Stimulated activated CD4-positive, alpha-beta T cell treated with anti-CD3 and anti-CD28 coated beads, Interleukin-15, amount 100 ng/mL, for 24 hours (primary cell): ENCODE measurements around the gene RPL37A.

Experiments used
- DNase-seq: peaks from one replicate; pipeline ENCODE4 v3.0.0-alpha.2; 2020

RPL37A gene

GRCh38 chr2:216498379-216499352, at the start of gene RPL37A:
Gene RPL37A (plus strand): TSS chr2:216498844. CDS start chr2:216498875, 31 bp downstream.
- peak; percentile 92 for DNase-seq

DNA sequence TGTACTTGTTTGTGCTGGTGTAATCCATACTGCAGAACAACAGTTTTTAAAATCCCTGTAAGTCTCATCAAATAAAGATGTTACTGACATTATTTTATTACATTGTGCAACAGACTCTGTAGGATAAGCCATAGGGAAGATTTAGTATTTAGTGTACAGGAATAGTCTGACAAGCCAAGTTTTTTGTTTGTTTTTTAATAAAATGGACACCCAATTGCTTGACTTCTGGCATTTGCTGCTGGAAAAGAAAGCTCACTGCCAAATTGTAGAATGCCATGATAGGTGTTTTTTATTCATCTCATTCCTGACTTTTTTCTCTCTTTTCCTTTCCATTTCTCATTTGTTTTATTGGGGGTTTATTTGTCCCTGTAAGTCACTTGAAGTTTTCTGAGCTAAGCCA, 48.3 kb upstream of the RPL37A start:
- DNase-seq: no peak

- DNase-seq: no peak
Observed at GRCh38 chr2:216450784-216451183, 47.9 kb upstream of the RPL37A start.

- no peak for DNase-seq
Observed at GRCh38 chr2:216453955-216454614, 44.6 kb upstream of the RPL37A start.

DNA sequence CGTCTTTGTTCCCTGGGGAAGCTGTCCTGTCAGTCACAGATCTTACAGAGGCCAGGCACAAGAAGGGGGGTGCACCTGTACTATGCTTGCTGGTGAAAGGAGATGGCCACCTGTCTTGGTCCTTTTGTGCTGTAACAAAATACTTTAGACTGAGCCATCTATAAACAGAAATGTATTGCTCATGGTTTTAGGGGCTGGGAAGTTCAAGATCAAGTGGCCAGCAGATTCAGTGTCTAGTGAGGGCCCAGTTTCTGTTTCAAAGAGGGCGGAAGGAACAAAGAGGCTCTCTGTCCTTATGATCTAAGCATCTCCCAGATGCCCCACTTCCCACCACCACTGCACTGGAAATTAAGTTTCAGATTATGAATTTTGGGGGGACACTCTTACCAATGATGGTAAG, 35.5 kb upstream of the RPL37A start:
- DNase-seq: no peak

DNA sequence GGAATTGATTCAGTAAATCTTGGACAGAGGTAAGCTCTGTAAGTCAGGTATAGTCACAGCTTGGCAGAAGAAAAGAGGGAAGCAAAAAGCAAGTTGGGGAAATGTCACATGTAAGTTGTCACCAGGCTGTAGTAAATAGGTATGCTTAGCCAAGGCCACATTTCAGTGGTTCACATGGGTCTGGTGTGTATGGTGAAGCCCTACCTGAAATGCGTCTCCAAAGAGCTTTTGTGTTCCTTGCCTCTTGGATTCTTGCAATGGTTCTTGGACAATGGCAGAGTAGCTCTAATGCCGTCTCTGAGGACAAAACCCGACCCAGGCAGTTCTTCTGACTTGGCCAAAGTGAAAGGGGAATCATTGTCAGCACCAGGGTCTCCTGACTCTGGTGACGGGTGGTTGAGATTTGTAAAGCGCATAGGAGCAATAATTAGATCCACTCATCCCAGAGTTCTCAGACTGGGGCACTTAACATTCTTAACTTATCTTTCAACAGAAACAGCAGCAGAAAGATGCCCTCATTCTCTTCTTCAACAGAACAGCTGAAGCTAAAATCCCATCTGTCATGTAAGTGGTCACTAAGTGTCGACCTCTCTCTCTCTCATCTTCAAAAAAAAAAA, 34.4 kb upstream of the RPL37A start:
- DNase-seq: no peak

DNA sequence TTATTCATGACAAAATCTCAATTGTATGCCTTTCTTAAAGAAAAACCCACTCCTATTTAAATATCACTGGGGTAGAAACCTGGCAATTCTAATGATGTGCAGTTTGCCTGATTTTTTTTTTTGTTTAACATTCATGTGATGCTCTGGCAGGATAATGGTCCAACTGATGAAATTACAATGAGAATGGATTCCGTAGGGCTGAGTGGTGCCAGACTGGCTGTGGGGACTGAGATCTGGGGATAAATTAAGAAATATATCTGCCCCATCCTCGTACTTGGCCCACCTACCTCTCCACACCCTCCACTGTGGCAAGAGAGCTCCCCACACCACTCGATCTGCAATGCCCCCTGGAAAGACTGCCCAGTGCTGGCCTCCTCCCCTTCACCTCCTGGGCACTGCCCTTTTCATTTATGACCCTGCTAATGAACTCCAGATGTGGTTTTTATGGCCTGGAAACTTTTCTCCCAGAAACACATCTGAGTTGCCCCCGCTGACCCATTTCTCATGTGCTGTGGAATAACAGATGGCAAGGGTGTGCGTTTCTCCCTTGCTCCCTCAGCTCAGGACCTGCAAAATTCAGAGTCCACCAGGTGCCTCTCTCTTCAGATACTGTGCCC, 33.0 kb upstream of the RPL37A start:
- DNase-seq: no peak

DNA sequence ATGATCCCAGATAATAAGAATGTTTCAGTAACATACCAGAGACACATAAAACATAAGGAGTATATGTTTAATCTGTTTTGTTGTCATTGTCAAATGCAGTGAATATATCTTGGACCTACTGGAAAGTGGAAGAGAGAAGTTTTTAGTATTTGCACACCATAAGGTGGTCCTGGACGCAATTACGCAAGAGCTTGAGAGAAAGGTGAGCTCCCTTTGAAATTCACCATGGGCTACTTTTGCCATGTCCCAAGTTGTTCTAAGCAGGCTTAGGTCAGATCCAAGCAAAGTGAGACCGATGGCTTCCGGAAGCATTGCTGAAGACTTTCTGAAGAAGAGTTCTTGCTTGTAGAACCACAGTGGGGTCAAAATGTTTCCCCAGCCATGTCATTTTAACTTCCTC, 30.8 kb upstream of the RPL37A start:
- DNase-seq: no peak

- no peak for DNase-seq
Observed at GRCh38 chr2:216469661-216470060, 29.0 kb upstream of the RPL37A start.

- DNase-seq: no peak
Observed at GRCh38 chr2:216473187-216473586, 25.5 kb upstream of the RPL37A start.

- peak; percentile 58 for DNase-seq
Observed at GRCh38 chr2:216474925-216475670, 23.5 kb upstream of the RPL37A start.

- DNase-seq: no peak
Observed at GRCh38 chr2:216475767-216476166, 22.9 kb upstream of the RPL37A start.

- DNase-seq: no peak
Observed at GRCh38 chr2:216477283-216478035, 21.2 kb upstream of the RPL37A start.

- DNase-seq: peak; percentile 30
Observed at GRCh38 chr2:216478151-216478550, 20.5 kb upstream of the RPL37A start.

- DNase-seq: no peak
Observed at GRCh38 chr2:216478791-216479190, 19.9 kb upstream of the RPL37A start.

DNA sequence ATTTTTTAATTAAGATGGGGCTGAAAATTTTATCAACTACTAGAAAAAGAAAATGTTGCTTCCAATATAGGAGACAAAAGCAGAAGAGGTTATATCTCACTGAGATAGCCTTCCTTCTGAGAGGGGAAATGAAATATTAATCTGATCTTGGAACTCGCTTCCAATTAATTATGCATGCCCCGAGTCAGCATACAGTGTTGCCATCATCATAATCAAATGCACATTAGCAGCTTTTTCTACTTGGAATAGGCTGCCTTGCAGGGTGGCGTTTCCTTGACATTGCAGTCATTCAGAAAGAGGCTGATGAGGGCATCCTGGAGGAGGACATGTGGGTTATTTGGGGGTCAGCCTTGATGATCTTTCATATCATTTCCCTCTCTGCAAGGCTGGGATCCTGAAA, 18.4 kb upstream of the RPL37A start:
- DNase-seq: no peak

GRCh38 chr2:216482640-216483039, 16.0 kb upstream of the RPL37A start:
- no peak for DNase-seq

- no peak for DNase-seq
Observed at GRCh38 chr2:216485237-216485636, 13.4 kb upstream of the RPL37A start.

GRCh38 chr2:216485745-216486144, 12.9 kb upstream of the RPL37A start:
- no peak for DNase-seq

- DNase-seq: no peak
Observed at GRCh38 chr2:216486271-216486670, 12.4 kb upstream of the RPL37A start.

DNA sequence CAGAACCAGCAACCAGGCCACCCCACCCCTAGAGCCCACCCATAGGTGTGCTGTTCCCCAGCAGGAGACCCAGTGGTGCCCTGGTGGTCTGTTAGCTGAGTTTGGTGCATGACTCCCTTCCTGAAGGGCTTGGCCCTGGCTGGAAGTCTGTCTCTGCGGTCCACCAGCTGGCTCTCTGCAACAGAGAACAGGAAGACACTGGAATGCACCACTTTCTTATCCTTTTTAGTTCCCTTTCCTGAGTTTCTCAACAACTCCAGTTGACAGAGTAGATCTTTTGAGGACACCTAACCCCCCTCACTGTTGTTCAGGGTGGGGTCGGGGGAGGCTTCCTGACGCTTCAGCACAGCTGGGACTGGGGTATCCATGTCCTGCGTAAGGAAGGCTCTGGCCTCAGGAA, 11.9 kb upstream of the RPL37A start:
- DNase-seq: no peak

DNA sequence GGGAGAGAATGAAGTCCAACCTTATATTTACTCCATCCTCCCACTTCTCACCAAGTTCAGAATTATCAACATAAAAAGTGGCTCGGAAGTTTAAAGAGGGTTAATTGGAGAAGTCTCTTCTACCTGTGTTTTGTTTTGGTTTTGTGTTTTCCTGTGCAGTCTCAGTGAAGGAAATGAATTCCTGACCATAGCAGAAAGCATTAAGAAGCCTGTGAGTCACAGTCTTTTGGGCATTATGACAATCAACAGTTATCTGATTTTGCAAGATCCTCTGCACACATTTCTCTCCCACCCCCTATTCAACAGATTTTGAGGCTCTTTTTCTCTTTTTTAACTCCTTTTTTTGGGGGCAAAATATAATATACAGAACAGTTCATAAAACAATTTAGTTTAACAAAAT, 8.6 kb upstream of the RPL37A start:
- no peak for DNase-seq
